SK-N-MC (cell line): ENCODE measurements around the gene ZNF184.
A peak's percentile ranks its signal among the peaks of the same experiment; 100 is the strongest.

ENCODE experiments used
- DNase-seq: peaks from one replicate; pipeline ENCODE4 v3.0.0-alpha.2; 2011; ENCODE audit warnings: low read depth, low spot score
- H3K27ac ChIP-seq: fragments of 200-600 bp; sonication (generic); 2 replicates; pipeline ENCODE4 v1.5.1; 2016; ENCODE audit warnings: mixed run types
- H3K36me3 ChIP-seq: fragments of 200-600 bp; sonication (generic); 2 replicates; pipeline ENCODE4 v1.6.1; 2017; ENCODE audit warnings: antibody characterized with exemption, low read length, mixed read lengths; ENCODE audit not compliant: insufficient read depth
- H3K4me3 ChIP-seq: fragments of 200-600 bp; sonication (generic); 2 replicates; pipeline ENCODE4 v1.5.1; 2016
- H3K9ac ChIP-seq: fragments of 200-600 bp; sonication (generic); 2 replicates; pipeline ENCODE4 v1.8.0; 2017; ENCODE audit warnings: mixed run types, mixed read lengths; ENCODE audit not compliant: insufficient read length
- H3K9me3 ChIP-seq: fragments of 200-600 bp; sonication (generic); 2 replicates; pipeline ENCODE4 v1.6.1; 2017; ENCODE audit warnings: low read depth, mild to moderate bottlenecking, antibody characterized with exemption, low read length, moderate library complexity, mixed read lengths
- EZH2 ChIP-seq: fragments of 200-600 bp; sonication (generic); IDR thresholded peaks from one replicate; pipeline ENCODE4 v1.6.1; 2017; ENCODE audit warnings: antibody characterized with exemption
- FOXP2 ChIP-seq: optimal IDR thresholded peaks from 2 replicates; pipeline ENCODE3; 2011; ENCODE audit warnings: mild to moderate bottlenecking, moderate library complexity; ENCODE audit not compliant: insufficient read depth; ENCODE audit errors: extremely low read length, control extremely low read depth
- POLR2AphosphoS5 ChIP-seq: IDR thresholded peaks from 2 replicates; pipeline ENCODE4 v1.6.1; 2012; ENCODE audit warnings: mild to moderate bottlenecking, low read depth, low read length, borderline replicate concordance

Gene ZNF184

GRCh38 chr6:27451660-27452390 is 21.1 kb downstream of the ZNF184 start:
- Histone ChIP-seq H3K9me3 (peaks cover 73% of the 10 kb centered on the region), H3K9ac (no peak overlapping the region), H3K27ac (no peak overlapping the region), H3K4me3 (peak overlapping the region; percentile 12; the same call in 1 of the 2 replicates), H3K36me3 (peaks cover 87% of the 10 kb centered on the region)
- no peak for TF ChIP-seq POLR2AphosphoS5
- no peak for TF ChIP-seq FOXP2
- no peak for TF ChIP-seq EZH2
- DNase-seq: no peak

- no peak overlapping the region for H3K4me3 ChIP-seq
- H3K9ac ChIP-seq: no peak overlapping the region
- peaks cover 54% of the 10 kb centered on the region for H3K36me3 ChIP-seq
- no peak for TF ChIP-seq POLR2AphosphoS5
- no peak for TF ChIP-seq EZH2
- no peak for TF ChIP-seq FOXP2
- H3K9me3 ChIP-seq: peaks cover 46% of the 10 kb centered on the region
- no peak overlapping the region for H3K27ac ChIP-seq
- no peak for DNase-seq
Measured at GRCh38 chr6:27448456-27448855, 24.4 kb downstream of the ZNF184 start.

GRCh38 chr6:27442932-27443331 is 30.0 kb downstream of the ZNF184 start:
- Histone ChIP-seq H3K9ac (no peak overlapping the region), H3K36me3 (no peaks in the 10 kb centered on the region), H3K4me3 (no peak overlapping the region), H3K9me3 (peaks cover 3% of the 10 kb centered on the region; the same call in 1 of the 2 replicates), H3K27ac (no peak overlapping the region)
- no peak for DNase-seq
- no peak for TF ChIP-seq POLR2AphosphoS5
- TF ChIP-seq FOXP2: no peak
- no peak for TF ChIP-seq EZH2

- no peak for DNase-seq
Measured at GRCh38 chr6:27441001-27441400, 31.9 kb downstream of the ZNF184 start.

GRCh38 chr6:27439371-27439770 is 33.5 kb downstream of the ZNF184 start:
- Histone ChIP-seq H3K36me3 (no peaks in the 10 kb centered on the region), H3K9me3 (no peaks in the 10 kb centered on the region; the same call in 1 of the 2 replicates), H3K4me3 (no peak overlapping the region), H3K9ac (no peak overlapping the region), H3K27ac (no peak overlapping the region)
- no peak for DNase-seq
- no peak for TF ChIP-seq POLR2AphosphoS5
- TF ChIP-seq FOXP2: no peak
- no peak for TF ChIP-seq EZH2

More at GRCh38 chr6:27441001-27441400, 31.9 kb downstream of the ZNF184 start:
- TF ChIP-seq POLR2AphosphoS5 (no peak), EZH2 (no peak), FOXP2 (no peak)
- Histone ChIP-seq H3K27ac (no peak overlapping the region), H3K36me3 (no peaks in the 10 kb centered on the region), H3K9me3 (peaks cover 3% of the 10 kb centered on the region; the same call in 1 of the 2 replicates), H3K4me3 (no peak overlapping the region), H3K9ac (no peak overlapping the region)

GRCh38 chr6:27433714-27434113 is 39.2 kb downstream of the ZNF184 start:
- H3K4me3 ChIP-seq: no peak overlapping the region
- no peak for DNase-seq
- no peaks in the 10 kb centered on the region for H3K36me3 ChIP-seq
- H3K27ac ChIP-seq: no peak overlapping the region
- H3K9ac ChIP-seq: no peak overlapping the region
- TF ChIP-seq FOXP2 (no peak), EZH2 (no peak), POLR2AphosphoS5 (no peak)
- no peaks in the 10 kb centered on the region for H3K9me3 ChIP-seq

- H3K27ac ChIP-seq: no peak overlapping the region
- no peak for DNase-seq
Measured at GRCh38 chr6:27428966-27429365, 43.9 kb downstream of the ZNF184 start.

GRCh38 chr6:27428502-27428901 is 44.4 kb downstream of the ZNF184 start:
- H3K9me3 ChIP-seq: no peaks in the 10 kb centered on the region
- TF ChIP-seq POLR2AphosphoS5 (no peak), EZH2 (no peak), FOXP2 (no peak)
- H3K36me3 ChIP-seq: no peaks in the 10 kb centered on the region
- H3K9ac ChIP-seq: no peak overlapping the region
- H3K27ac ChIP-seq: no peak overlapping the region
- no peak overlapping the region for H3K4me3 ChIP-seq
- no peak for DNase-seq

More at GRCh38 chr6:27428966-27429365, 43.9 kb downstream of the ZNF184 start:
- H3K36me3 ChIP-seq: no peaks in the 10 kb centered on the region
- no peaks in the 10 kb centered on the region for H3K9me3 ChIP-seq
- no peak overlapping the region for H3K4me3 ChIP-seq
- TF ChIP-seq EZH2 (no peak), FOXP2 (no peak), POLR2AphosphoS5 (no peak)
- H3K9ac ChIP-seq: no peak overlapping the region
